Aortic smooth muscle cell (primary cell): ENCODE results near the gene SP6. TPM values are rescaled to one million over a fixed set of nuclear protein-coding genes. Genes with fewer than 3 reads are reported as not detected.

ENCODE experiments used
- total RNA-seq: library from RNA; depleted of rRNA; stranded (reverse); fragments of >200 nt; gene quantifications from 2 replicates; pipeline ENCODE4 v1.2.3, GENCODE V29; 2014

Gene SP6
- 0.12 and 0.13 TPM in 2 replicates for total RNA-seq

DNA sequence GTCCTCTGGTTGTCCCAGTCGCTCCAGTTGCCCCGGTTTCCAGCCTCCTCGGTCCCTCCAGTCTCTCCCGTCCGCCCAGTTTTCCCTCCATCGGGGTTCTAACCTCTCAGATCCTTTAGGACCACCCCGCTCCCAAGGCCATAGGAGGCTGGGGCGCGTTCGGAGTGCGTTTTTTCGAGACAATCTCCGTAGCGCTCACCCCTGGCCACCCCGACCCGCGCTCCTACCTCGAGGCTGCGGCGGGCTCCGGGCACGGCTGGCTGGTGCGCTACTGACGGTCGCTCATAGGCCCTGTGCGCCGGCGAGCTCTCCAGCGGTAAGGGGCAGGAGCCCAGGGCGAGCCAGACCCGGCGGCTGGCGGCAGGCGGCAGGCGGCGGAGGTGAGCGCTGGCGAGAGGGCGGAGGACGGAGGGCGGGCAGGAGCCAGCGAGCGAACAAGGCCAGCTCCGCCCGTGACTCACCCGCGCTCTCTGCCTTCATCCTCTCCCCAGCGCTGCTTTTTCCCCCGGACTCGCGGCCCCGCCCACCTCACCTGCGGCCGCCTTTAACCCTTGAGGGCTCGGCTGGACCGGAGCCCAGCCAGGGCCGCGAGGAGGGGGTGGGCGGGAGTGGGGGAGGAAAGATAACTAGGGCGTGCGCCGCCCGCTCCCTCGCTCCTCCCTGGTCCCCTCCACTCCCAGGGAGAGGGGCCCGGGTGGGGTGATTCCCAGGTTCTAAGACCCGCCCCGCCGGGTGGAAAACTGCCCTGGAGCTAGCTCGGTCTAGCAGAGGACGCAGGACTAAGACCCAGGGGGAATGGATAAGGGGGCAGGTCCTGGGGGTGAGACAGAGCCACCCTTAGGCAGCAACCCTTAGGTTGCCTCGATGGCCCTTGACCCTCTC lies at the start of gene SP6:
Gene SP6, minus strand, starts transcription at position 472 of the 882 bp plus-strand sequence. CDS start 2,734 bp downstream, outside the sequence.

DNA sequence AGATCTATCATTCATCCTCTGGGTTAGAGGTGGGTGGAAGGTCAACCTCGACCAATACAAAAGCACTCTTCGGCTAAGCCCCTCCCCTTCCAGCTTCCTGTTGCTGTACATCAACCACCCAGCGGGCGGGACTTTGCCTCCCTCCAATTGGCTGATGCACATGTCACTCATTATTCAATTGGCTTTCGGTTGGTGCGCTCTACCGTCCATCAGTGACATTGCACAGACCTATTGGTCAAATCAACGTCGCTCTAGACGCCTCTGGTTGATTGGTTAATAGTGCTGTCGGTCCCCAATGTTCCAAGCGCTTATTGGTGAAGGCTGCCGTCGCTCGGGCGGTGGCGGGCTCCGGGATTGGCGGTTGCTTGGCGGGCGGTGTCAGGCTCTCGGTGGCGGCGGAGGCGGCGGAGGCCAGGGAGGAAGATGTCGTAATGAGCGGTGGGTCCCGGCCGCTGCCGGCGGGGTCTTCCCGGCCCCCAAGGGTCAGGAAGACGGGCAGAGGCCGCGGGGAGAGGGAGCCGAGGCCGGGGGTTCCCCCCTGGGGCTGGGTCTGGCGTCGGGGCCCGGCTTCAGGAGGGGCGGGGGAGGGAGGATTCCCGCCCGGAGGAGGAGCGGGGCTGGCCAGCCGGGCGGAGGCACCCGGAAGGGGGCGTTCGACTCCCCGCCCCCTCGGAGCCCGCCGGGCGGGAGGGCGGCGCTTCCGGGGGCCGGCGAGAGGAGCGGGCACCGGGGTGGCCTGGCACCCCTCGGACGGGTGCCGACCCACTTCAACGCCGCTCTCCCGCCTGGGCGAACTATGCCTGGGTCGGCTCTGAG lies 45.1 kb upstream of the SP6 start, which contains the start of gene SP2:
Gene SP2, plus strand, starts transcription at position 381 of the 816 bp plus-strand sequence. Its CDS starts 51 bp downstream, at position 432.

DNA sequence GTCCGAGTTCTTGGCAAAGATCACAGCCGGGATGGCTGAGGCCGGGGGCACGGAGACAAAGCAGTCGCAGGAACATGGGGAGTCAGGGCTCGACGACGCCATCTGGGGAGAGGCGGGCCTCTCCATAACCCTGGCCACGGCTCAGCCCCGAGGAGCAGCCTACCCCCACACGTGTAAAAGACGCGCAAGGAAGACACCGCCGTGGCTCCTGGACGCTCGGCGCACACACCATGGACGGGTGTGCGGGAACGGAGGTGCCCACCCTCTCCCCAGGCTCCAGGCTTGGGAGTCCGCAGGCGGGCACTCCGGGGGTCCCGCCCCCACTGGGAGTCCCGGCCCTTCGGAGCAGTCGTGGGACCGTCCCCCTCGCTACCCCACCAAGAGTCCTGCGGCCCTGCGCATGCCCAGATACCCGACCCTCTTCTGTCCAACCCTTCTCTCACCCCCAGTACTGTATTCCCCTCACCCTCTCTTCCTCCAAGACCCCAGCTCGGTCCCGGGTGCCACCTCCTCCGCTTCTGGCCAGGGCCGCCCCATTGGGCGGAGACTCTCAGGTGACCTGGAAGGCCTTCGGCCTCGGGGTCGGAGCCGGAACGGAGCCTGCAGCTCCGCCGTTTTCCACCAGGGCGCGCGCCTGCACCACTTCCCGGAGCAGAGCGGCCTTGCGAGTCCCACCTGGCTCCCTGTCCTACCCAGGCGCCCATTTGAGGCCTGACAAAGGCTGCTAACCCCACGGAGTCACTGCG lies 10.0 kb downstream of the SP6 start, which contains the start of gene SCRN2:
Gene SCRN2, minus strand, starts transcription at position 532 of the 746 bp plus-strand sequence. Its CDS starts 430 bp downstream, at position 102.

DNA sequence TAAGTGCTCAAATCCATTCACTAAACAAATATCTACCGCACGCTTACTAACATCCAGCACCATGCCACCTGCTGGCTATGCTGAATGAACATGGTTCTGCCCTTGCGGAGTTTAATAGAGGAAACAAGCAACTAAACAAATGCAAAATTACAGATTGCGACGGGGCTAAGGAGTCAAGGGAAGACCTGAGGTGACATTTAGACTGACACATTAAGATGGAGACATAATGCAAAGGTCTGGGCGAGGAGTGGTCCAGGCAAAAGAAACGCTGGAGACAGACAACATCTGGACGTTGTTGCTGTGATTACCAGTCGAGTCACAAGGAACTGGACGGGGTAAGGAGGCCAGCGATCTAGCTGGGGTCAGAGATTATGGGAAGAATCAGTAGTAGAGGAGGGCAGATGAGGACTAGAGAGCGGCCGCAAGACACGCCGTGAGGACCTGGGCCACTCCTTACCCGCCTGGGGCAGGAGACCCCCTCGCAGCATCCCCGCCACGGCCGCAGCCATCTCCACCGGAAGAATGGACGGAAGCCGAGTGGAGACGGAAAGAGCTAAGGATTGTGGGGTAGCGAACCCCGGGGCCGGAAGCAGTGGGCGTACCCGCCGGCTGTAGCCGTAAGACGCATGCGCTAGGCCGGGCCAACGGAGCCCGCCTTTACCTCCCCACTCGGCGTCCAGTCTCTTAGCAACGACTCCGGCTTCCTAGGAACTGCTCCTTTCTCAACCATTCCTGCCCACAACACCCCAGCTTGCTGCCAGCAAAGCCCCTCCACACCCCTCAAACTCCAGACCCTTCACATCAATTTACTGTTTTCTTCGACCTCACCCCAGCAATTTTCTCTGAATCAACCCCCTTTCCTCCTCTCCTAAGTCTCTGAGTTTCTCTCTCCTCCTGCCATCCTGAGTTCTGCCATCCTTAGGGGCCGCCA lies 19.7 kb downstream of the SP6 start, which contains the start of the genes LRRC46 and MRPL10:
Gene LRRC46, plus strand, starts transcription at position 668 of the 931 bp plus-strand sequence. CDS start 320 bp downstream, outside the sequence.
Gene MRPL10, minus strand, starts transcription at position 539 of the 931 bp plus-strand sequence. Its CDS starts 30 bp downstream, at position 509.

DNA sequence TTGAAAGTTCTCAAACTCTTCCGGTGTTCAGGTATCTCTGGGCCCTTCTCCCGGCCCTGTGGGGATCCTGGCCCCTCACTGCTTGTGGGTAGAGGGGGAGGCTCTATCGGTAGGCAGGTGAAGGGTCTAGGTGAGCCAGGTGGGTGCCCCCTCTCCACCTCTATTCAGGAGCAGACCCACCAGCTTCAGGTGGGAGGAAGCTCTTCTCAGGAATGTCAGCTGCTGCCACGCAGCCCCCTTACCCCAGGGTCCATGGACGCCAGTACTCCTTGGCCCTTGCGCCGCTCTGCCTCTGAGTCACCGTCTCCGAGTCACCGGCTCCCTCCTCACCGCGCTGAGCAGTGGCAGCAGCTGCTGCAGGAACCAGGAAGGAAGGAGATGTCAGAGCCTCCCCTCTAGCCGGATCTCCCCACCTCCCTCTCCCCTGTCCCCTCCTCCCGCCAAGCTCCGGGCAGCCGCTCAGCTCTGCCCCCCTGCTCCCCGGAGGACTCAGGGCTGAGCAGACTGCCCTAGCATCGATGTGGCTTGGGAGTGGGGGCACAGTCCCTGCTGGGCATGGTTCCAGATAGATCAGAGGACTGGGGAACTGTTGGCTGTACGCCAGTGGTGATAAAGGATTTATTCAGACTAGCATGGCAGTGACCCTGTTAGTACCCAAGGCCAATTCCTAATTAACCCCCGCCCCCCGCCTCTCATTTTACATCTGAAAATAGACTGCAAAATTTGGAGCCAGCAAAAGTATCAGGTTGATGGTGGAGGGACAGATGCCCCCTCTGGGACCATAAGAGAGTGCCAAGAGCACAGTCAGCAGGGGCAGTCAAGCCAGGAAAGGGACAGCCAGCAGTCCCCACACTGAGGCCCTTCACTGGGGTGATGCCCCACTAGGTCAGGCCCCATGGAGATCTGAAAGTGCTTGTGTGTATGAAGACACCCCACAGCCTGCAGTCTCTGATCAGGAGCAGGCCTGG lies 29.3 kb downstream of the SP6 start, which contains the start of gene OSBPL7:
Gene OSBPL7, minus strand, starts transcription at position 371 of the 968 bp plus-strand sequence. CDS start 1,516 bp downstream, outside the sequence.

Other genes with a start within 250 kb of the SP6 start
- gene KPNB1, start 201.2 kb downstream of the SP6 start, total RNA-seq: 259 and 268 TPM in 2 replicates
- gene TBKBP1, start 157.0 kb downstream of the SP6 start, total RNA-seq: 6.5 and 9.6 TPM in 2 replicates
- gene TBX21, start 117.9 kb downstream of the SP6 start, total RNA-seq: not detected in 2 replicates
- 5.4 and 7.8 TPM in 2 replicates for gene OSBPL7, start 29.4 kb downstream of the SP6 start, total RNA-seq
- gene MRPL10, start 19.6 kb downstream of the SP6 start, total RNA-seq: 12.7 and 13.1 TPM in 2 replicates
- gene LRRC46, start 19.5 kb downstream of the SP6 start, total RNA-seq: 0.25 TPM in 1 of 2 replicates, not detected in the other
- 40.4 and 43.1 TPM in 2 replicates for gene SCRN2, start 9.9 kb downstream of the SP6 start, total RNA-seq
- 0.40 and 1.6 TPM in 2 replicates for gene SP2, start 45.1 kb upstream of the SP6 start, total RNA-seq
- gene PNPO, start 90.4 kb upstream of the SP6 start, total RNA-seq: 26.2 and 28.1 TPM in 2 replicates
- gene PRR15L, start 106.7 kb upstream of the SP6 start, total RNA-seq: not detected in 2 replicates
- gene CDK5RAP3, start 120.0 kb upstream of the SP6 start, total RNA-seq: 68.1 and 83.1 TPM in 2 replicates
- 147 and 185 TPM in 2 replicates for gene COPZ2, start 186.6 kb upstream of the SP6 start, total RNA-seq
- gene NFE2L1, start 197.2 kb upstream of the SP6 start, total RNA-seq: 123 and 186 TPM in 2 replicates